ENCODE results near the gene IGFBP5.

- TF ChIP-seq CTCF (IDR thresholded peaks at IDR 0.05; ENCODE audit: insufficient read depth, low read length, poor library complexity, severe bottlenecking) (no peak), EZH2phosphoT487 (conservative IDR thresholded peaks at IDR 0.05; ENCODE audit: low read length) (no peak)
Observed at GRCh38 chr2:216741223-216741593, 45.9 kb upstream of the IGFBP5 start.
